ENCODE results near the gene GFOD2.

Gene GFOD2

DNA sequence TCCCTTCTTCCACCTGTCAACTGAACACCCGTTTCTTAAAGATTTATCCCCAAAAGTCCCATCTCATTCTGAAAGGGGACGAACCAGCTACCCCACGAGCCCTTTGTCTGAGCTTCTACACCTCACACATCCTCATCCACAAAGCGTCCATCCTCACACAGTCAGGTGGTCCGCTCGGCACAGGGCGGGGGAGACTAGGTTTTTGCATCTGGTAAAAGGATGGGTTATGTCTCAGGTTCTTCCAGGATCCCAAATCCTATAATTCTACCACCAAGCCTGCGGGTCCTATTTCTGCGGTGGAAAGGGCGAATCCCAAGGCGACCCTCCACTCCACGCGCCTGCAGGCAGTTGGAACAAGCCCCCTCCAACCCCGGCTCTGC is 458 bp downstream of the GFOD2 start:
- TF ChIP-seq MYC (IDR thresholded peaks at IDR 0.05; ENCODE audit: low read depth, low read length) = no peak
- TF ChIP-seq, protein P1, sequence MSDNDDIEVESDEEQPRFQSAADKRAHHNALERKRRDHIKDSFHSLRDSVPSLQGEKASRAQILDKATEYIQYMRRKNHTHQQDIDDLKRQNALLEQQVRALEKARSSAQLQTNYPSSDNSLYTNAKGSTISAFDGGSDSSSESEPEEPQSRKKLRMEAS (IDR thresholded peaks at IDR 0.05; ENCODE audit: low read depth, low read length) = 0 out of 2 replicates have a peak, but pooled peaks have one; percentile 5
- TF ChIP-seq POLR2A (IDR thresholded peaks at IDR 0.05; ENCODE audit: extremely low read depth, insufficient read length) = no peak
- TF ChIP-seq, protein P2, sequence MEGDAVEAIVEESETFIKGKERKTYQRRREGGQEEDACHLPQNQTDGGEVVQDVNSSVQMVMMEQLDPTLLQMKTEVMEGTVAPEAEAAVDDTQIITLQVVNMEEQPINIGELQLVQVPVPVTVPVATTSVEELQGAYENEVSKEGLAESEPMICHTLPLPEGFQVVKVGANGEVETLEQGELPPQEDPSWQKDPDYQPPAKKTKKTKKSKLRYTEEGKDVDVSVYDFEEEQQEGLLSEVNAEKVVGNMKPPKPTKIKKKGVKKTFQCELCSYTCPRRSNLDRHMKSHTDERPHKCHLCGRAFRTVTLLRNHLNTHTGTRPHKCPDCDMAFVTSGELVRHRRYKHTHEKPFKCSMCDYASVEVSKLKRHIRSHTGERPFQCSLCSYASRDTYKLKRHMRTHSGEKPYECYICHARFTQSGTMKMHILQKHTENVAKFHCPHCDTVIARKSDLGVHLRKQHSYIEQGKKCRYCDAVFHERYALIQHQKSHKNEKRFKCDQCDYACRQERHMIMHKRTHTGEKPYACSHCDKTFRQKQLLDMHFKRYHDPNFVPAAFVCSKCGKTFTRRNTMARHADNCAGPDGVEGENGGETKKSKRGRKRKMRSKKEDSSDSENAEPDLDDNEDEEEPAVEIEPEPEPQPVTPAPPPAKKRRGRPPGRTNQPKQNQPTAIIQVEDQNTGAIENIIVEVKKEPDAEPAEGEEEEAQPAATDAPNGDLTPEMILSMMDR (IDR thresholded peaks at IDR 0.05; ENCODE audit: low read depth, low read length) = no peak
- DNase-seq (ENCODE audit: low read depth) = peak; percentile 20
- peak overlapping the region; percentile 96 for H3K4me3 ChIP-seq (ENCODE audit: low read depth, low read length)

DNA sequence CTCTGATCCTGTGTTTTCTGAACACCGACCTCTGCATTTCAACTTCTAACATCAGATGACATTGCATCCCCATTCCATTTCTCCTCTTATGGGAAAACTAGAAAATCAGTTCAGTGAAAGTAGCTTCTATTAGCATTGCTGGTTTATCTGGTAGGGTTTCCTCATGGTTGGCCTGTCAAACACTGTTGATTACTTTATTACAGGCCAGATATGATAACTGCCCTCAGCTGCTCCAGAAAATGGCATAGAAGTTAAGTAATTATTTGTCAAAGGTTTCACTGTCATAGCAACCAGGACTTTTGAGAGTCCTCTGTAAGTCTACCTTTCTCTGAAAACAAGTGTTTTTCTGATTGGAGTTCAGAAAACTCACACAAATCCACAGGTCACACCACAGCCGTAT is 3.0 kb downstream of the GFOD2 start:
- no peak for DNase-seq (ENCODE audit: low read depth)
- no peak overlapping the region for H3K4me3 ChIP-seq (ENCODE audit: low read depth, low read length)
- TF ChIP-seq POLR2A (IDR thresholded peaks at IDR 0.05; ENCODE audit: extremely low read depth, insufficient read length) = no peak
- no peak for TF ChIP-seq MYC (IDR thresholded peaks at IDR 0.05; ENCODE audit: low read depth, low read length)
- TF ChIP-seq, protein P1 (IDR thresholded peaks at IDR 0.05; ENCODE audit: low read depth, low read length) = no peak
- TF ChIP-seq, protein P2 (IDR thresholded peaks at IDR 0.05; ENCODE audit: low read depth, low read length) = no peak

DNA sequence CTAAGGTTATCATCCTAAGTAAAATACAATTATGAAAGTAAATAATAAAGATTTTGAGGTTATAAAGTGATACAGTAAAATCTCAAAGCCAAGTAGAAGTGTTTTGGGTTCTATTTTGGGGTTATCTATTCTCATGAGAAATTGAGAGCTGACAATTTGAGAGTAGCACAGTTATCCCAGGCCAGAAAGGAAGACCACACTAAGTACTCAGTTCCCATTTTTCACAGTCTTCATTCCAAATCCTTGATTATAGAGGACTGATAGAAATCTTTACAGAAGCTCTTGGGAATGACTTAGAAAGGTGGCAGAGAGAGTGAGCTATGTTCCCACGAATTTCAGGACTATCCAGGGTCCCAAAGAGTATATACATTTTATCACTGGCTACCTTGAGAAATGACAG is 4.6 kb downstream of the GFOD2 start:
- H3K4me3 ChIP-seq (ENCODE audit: low read depth, low read length) = no peak overlapping the region
- TF ChIP-seq POLR2A (IDR thresholded peaks at IDR 0.05; ENCODE audit: extremely low read depth, insufficient read length) (no peak), MYC (IDR thresholded peaks at IDR 0.05; ENCODE audit: low read depth, low read length) (no peak)
- TF ChIP-seq, protein P2 (IDR thresholded peaks at IDR 0.05; ENCODE audit: low read depth, low read length) = no peak
- TF ChIP-seq, protein P1 (IDR thresholded peaks at IDR 0.05; ENCODE audit: low read depth, low read length) = no peak
- no peak for DNase-seq (ENCODE audit: low read depth)

DNA sequence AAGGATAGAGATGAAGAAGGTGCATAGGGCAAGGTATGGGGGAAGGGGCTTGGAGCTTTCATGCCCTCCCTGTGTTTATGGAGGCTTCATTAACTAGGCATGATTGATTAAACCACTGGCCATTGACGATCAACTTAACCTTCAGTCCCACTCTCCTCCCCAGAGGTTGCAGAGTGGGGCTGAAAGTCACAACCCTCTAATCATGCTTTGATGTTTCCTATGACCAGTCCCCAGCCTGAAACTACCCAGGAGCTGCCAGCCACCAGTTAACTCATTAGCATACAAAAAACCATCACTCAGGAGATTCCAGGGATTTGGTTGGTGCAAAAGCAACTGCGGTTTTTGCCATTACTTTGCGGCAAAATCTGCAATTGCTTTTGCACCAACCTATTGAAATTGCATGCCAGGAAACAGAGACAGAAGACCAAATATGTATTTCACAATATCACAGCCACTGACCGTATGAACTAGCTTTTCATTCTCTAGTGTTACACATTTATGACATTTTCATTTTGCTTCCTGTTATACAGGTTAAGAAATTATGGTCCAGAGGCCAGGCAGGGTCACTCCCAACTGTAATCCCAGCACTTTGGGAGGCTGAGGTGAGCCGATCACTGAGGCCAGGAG is 5.4 kb downstream of the GFOD2 start:
- H3K4me3 ChIP-seq (ENCODE audit: low read depth, low read length) = peak overlapping the region; percentile 14
- DNase-seq (ENCODE audit: low read depth) = peak; percentile 91
- TF ChIP-seq, protein P1 (IDR thresholded peaks at IDR 0.05; ENCODE audit: low read depth, low read length) = no peak
- TF ChIP-seq, protein P2 (IDR thresholded peaks at IDR 0.05; ENCODE audit: low read depth, low read length) = no peak
- no peak for TF ChIP-seq POLR2A (IDR thresholded peaks at IDR 0.05; ENCODE audit: extremely low read depth, insufficient read length)
- no peak for TF ChIP-seq MYC (IDR thresholded peaks at IDR 0.05; ENCODE audit: low read depth, low read length)

DNA sequence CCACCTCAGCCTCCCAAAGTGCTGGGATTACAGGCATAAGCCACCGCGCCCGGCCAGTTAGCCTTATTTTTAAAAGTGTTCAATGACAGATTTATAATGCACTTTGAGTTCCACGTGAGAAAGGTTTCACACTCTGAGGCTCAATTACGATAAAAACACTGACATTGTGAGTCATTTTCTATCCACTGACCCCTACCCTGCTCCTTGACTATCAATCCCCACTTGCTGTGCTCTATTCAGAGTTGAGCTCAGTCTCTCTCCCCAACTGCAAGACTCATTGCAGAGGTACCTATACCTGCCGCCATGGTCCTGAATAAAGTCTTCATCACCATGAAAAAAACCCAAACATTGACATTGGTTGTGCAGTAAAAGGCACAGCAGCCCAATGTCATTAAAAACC is 8.5 kb downstream of the GFOD2 start:
- H3K4me3 ChIP-seq (ENCODE audit: low read depth, low read length) = no peak overlapping the region
- no peak for DNase-seq (ENCODE audit: low read depth)
- TF ChIP-seq MYC (IDR thresholded peaks at IDR 0.05; ENCODE audit: low read depth, low read length) (no peak), POLR2A (IDR thresholded peaks at IDR 0.05; ENCODE audit: extremely low read depth, insufficient read length) (no peak)
- TF ChIP-seq, protein P1 (IDR thresholded peaks at IDR 0.05; ENCODE audit: low read depth, low read length) = no peak
- TF ChIP-seq, protein P2 (IDR thresholded peaks at IDR 0.05; ENCODE audit: low read depth, low read length) = no peak
